Astrocyte (in vitro differentiated cells and primary cell): ENCODE results near the gene WHRN. TPM values are rescaled to one million over a fixed set of nuclear protein-coding genes. Genes with fewer than 3 reads are reported as not detected.
A peak's percentile ranks its signal among the peaks of the same experiment; 100 is the strongest.

Experiments
- DNase-seq: peaks from one replicate; pipeline ENCODE4 v3.0.0-alpha.2; 2010; ENCODE audit warnings: low read depth
- FAIRE-seq: peaks from 2 replicates; lab custom pipeline; 2011; peaks lifted over from hg19 to GRCh38; lab: Jason Lieb, UNC
- H2AFZ ChIP-seq: 2 replicates; pipeline ENCODE4 v1.6.0; 2012; ENCODE audit warnings: low read depth, low read length, inconsistent platforms
- H3K27ac ChIP-seq: 2 replicates; pipeline ENCODE4 v1.5.1; 2011; ENCODE audit warnings: low read depth, low read length, inconsistent platforms
- H3K27me3 ChIP-seq: 2 replicates; pipeline ENCODE4 v1.6.0; 2011; ENCODE audit warnings: low read length, inconsistent platforms; ENCODE audit not compliant: insufficient read depth
- H3K36me3 ChIP-seq: 2 replicates; pipeline ENCODE4 v1.5.1; 2011; ENCODE audit warnings: low read length, inconsistent platforms; ENCODE audit not compliant: insufficient read depth
- H3K4me1 ChIP-seq: 2 replicates; pipeline ENCODE4 v1.5.1; 2011; ENCODE audit warnings: low read length, inconsistent platforms; ENCODE audit not compliant: insufficient read depth
- H3K4me2 ChIP-seq: 2 replicates; pipeline ENCODE4 v1.6.0; 2012; ENCODE audit warnings: low read length, inconsistent platforms
- H3K4me3 ChIP-seq: 2 replicates; pipeline ENCODE4 v1.5.1; 2011; ENCODE audit warnings: low read depth, mild to moderate bottlenecking, low read length, inconsistent platforms; ENCODE audit not compliant: insufficient read depth
- H3K79me2 ChIP-seq: 2 replicates; pipeline ENCODE4 v1.6.0; 2012; ENCODE audit warnings: mild to moderate bottlenecking, low read length, inconsistent platforms; ENCODE audit not compliant: insufficient read depth
- H3K9ac ChIP-seq: 2 replicates; pipeline ENCODE4 v1.6.0; 2012; ENCODE audit warnings: mild to moderate bottlenecking, low read length, inconsistent platforms
- H3K9me3 ChIP-seq: 2 replicates; pipeline ENCODE4 v1.5.1; 2012; ENCODE audit warnings: low read depth, mild to moderate bottlenecking, low read length, inconsistent platforms; ENCODE audit not compliant: insufficient read depth
- H4K20me1 ChIP-seq: 2 replicates; pipeline ENCODE4 v1.6.0; 2012; ENCODE audit warnings: low read length, inconsistent platforms; ENCODE audit not compliant: insufficient read depth
- H3K27ac Mint-ChIP-seq: one replicate; pipeline ENCODE4 v1.8.0; 2021; ENCODE audit warnings: mild to moderate bottlenecking, mixed read lengths; ENCODE audit not compliant: unreplicated experiment
- H3K27me3 Mint-ChIP-seq: one replicate; pipeline ENCODE4 v1.8.0; 2021; ENCODE audit warnings: low read depth, mixed read lengths; ENCODE audit not compliant: unreplicated experiment
- H3K36me3 Mint-ChIP-seq: one replicate; pipeline ENCODE4 v1.8.0; 2021; ENCODE audit warnings: low read depth, mixed read lengths; ENCODE audit not compliant: unreplicated experiment
- H3K4me1 Mint-ChIP-seq: one replicate; pipeline ENCODE4 v1.8.0; 2021; ENCODE audit warnings: low read depth, mixed read lengths; ENCODE audit not compliant: unreplicated experiment
- H3K4me3 Mint-ChIP-seq: one replicate; pipeline ENCODE4 v1.8.0; 2021; ENCODE audit warnings: mild to moderate bottlenecking, moderate library complexity, mixed read lengths; ENCODE audit not compliant: unreplicated experiment
- H3K9me3 Mint-ChIP-seq: one replicate; pipeline ENCODE4 v1.8.0; 2021; ENCODE audit warnings: mild to moderate bottlenecking, mixed read lengths; ENCODE audit not compliant: unreplicated experiment
- EZH2 ChIP-seq: IDR thresholded peaks from 2 replicates; pipeline ENCODE4 v1.6.1; 2012; ENCODE audit warnings: mild to moderate bottlenecking, low read length, inconsistent platforms; ENCODE audit not compliant: insufficient read depth
- total RNA-seq: library from RNA; stranded (reverse); gene quantifications from 2 replicates; pipeline ENCODE4 v1.2.1, GENCODE V29; 2021
- TF ChIP-seq, protein P1 (sequence below): IDR thresholded peaks from 2 replicates; pipeline ENCODE4 v1.5.1; 2011; ENCODE audit warnings: low read depth, mild to moderate bottlenecking, inconsistent platforms, low read length, moderate library complexity; ENCODE audit not compliant: insufficient read depth

The WHRN gene
- total RNA-seq, 1 donor from 2014 or later, result 10.2 TPM

DNA sequence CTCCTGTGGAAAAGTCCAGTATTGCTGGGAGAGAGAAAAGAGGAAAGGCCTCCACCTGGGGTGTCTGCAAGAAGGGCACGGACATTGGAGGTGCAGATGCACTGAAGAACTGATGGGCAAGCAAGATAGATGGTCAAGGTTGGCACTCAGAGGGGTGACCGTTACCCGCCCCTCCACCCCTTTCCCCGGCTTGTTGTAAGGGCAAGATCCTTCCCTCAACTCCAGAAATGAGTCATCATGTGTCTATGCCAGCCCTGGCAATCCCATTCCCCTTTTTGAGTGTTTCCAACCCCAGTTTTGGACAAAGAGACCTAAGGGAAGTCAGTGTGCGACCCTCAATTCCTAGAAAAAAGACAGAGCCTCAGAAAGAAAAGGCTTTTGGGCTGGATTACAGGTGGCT is 47.4 kb upstream of the WHRN start:
- H3K9me3 ChIP-seq, result no peaks in the 10 kb centered on the region
- H3K4me3 ChIP-seq, result no peak overlapping the region
- H3K4me1 Mint-ChIP-seq, result peaks cover 13% of the 10 kb centered on the region
- no peak overlapping the region for H3K9ac ChIP-seq
- no peak overlapping the region for H2AFZ ChIP-seq
- peak overlapping the region; percentile 65 for H3K4me2 ChIP-seq
- no peak for TF ChIP-seq EZH2
- TF ChIP-seq, protein P1, sequence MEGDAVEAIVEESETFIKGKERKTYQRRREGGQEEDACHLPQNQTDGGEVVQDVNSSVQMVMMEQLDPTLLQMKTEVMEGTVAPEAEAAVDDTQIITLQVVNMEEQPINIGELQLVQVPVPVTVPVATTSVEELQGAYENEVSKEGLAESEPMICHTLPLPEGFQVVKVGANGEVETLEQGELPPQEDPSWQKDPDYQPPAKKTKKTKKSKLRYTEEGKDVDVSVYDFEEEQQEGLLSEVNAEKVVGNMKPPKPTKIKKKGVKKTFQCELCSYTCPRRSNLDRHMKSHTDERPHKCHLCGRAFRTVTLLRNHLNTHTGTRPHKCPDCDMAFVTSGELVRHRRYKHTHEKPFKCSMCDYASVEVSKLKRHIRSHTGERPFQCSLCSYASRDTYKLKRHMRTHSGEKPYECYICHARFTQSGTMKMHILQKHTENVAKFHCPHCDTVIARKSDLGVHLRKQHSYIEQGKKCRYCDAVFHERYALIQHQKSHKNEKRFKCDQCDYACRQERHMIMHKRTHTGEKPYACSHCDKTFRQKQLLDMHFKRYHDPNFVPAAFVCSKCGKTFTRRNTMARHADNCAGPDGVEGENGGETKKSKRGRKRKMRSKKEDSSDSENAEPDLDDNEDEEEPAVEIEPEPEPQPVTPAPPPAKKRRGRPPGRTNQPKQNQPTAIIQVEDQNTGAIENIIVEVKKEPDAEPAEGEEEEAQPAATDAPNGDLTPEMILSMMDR, result no peak
- H3K79me2 ChIP-seq, result no peaks in the 10 kb centered on the region
- DNase-seq (peak; percentile 13), FAIRE-seq (no peak)
- peaks cover 22% of the 10 kb centered on the region for H3K4me1 ChIP-seq
- H3K4me3 Mint-ChIP-seq, result no peak overlapping the region
- H4K20me1 ChIP-seq, result no peaks in the 10 kb centered on the region
- H3K27me3 Mint-ChIP-seq, result peaks cover 6% of the 10 kb centered on the region
- peaks cover 2% of the 10 kb centered on the region for H3K27me3 ChIP-seq
- H3K36me3 Mint-ChIP-seq, result peaks cover 2% of the 10 kb centered on the region
- H3K27ac ChIP-seq, result peak overlapping the region; percentile 95
- no peaks in the 10 kb centered on the region for H3K36me3 ChIP-seq
- H3K27ac Mint-ChIP-seq, result peak overlapping the region; percentile 77
- peaks cover 3% of the 10 kb centered on the region for H3K9me3 Mint-ChIP-seq

DNA sequence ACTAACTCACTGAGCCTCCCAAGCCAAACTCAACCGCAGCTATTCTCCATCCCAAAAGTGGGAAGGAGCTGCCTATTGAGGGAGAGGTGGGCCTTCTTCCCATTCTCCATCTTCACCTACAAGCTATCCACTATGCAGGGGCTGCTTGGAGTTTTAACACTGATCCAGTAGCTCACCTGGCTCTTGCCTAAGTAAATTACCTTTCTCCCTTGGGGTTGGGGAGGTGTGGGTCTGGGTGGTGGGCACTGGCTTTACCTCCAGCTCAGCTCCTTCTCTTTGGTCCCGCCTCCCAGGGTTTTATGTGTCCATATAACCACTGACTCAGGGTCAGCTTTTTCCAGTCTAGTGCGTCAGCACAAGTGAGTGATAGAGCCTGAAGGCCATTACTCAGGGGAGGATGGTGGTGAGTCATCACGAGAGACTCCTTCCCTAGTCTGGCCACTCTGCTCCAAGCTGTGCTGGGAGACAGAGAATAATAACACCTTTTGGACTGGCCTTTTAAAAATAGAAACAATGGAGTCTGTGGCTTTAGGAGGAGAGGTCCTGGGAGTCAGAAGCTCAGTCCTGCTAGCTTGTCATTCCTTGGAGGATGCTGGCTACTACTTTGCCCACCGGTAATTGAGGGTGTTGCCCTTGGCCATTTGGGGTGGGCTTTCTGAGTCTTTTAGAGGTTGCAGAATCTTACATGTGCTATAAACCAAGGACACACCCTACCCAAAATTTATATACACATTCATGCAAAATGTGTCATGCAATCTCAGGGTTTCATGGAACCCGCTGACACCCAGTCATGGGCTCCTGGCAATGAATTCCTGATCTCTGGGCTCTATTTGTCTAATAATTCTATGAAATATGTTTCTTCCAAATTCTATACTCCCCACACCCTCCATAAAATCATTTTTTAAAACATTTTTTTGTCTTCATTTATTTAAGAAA is 46.7 kb upstream of the WHRN start:
- Mint-ChIP-seq H3K4me3 (no peak overlapping the region), H3K27me3 (peaks cover 10% of the 10 kb centered on the region), H3K36me3 (peaks cover 2% of the 10 kb centered on the region), H3K27ac (peak overlapping the region; percentile 96), H3K4me1 (peaks cover 17% of the 10 kb centered on the region), H3K9me3 (peaks cover 3% of the 10 kb centered on the region)
- peak overlapping the region; percentile 53 for H3K9ac ChIP-seq
- H3K27me3 ChIP-seq, result peaks cover 3% of the 10 kb centered on the region
- peak overlapping the region; percentile 65 for H3K4me2 ChIP-seq
- no peaks in the 10 kb centered on the region for H3K9me3 ChIP-seq
- no peaks in the 10 kb centered on the region for H3K79me2 ChIP-seq
- FAIRE-seq, result peak; percentile 94
- peaks cover 22% of the 10 kb centered on the region for H3K4me1 ChIP-seq
- no peak overlapping the region for H3K4me3 ChIP-seq
- DNase-seq, result peak; percentile 99
- no peaks in the 10 kb centered on the region for H4K20me1 ChIP-seq
- H3K27ac ChIP-seq, result peak overlapping the region; percentile 95
- TF ChIP-seq, protein P1, result no peak
- TF ChIP-seq EZH2, result no peak
- H2AFZ ChIP-seq, result no peak overlapping the region
- H3K36me3 ChIP-seq, result no peaks in the 10 kb centered on the region
